HG02623 (cell line): ENCODE data around the gene PHKA1.
A peak's percentile ranks its signal among the peaks of the same experiment; 100 is the strongest.
"Not testable (repeated sequence)": the region's sequence is repeated elsewhere in the genome, so short reads cannot be mapped to it uniquely, and the experiment has no call there.

Experiments
- ATAC-seq: cut with Tn5 transposase; IDR thresholded peaks from one replicate; pipeline ENCODE4 v1.9.1; 2021; ENCODE audit warnings: moderate library complexity; ENCODE audit not compliant: unreplicated experiment

Gene PHKA1

DNA sequence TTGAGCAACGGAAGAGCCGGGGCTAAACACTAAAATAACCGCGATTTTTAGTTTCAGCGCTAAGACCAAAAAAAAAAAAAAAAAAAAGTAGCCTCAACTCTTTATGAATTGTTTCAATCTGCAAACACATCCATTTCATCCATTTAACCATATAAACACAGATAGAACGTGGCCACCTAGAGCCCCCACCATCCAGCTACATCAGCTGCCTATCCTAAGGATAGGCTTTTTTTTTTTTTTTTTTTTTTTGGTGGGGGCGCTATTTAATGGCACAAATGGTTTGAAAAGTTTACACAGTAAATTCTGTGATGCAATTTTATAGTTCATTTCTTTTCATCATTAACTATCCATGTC is 141.0 kb downstream of the PHKA1 start:
- peak; percentile 24 for ATAC-seq

GRCh38 chrX:72572248-72573157 is 141.6 kb downstream of the PHKA1 start, which contains the start of gene HDAC8:
Gene HDAC8 (minus strand): TSS chrX:72572843. CDS start chrX:72572761, 82 bp downstream.
- ATAC-seq = peak; percentile 94

GRCh38 chrX:72569786-72570185 is 144.3 kb downstream of the PHKA1 start:
- no peak for ATAC-seq

GRCh38 chrX:72568406-72569092 is 145.6 kb downstream of the PHKA1 start:
- no peak for ATAC-seq

DNA sequence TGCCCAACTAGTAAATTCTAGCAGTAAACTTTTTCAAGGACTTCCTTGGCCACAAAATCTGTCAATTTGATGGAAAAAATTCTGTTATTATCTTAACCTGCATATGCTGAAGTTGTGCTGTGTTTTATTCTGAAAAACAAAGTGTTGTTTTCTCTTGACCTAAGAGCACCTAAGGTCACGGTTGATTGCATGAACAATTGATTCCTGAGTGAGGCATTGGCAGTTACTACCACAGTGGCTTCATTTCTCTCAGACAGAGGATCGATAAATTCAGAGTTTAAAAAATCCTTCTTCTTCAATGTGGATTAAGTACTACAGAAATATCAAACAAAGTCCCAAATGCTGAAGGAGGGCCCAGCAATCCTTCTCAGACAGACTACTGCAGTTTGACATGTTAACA is 147.7 kb downstream of the PHKA1 start:
- ATAC-seq = no peak

GRCh38 chrX:72559655-72560054 is 154.5 kb downstream of the PHKA1 start:
- not testable (repeated sequence) for ATAC-seq

- ATAC-seq = no peak
These were observed 159.5 kb downstream of the PHKA1 start for GRCh38 chrX:72554448-72555140.

- not testable (repeated sequence) for ATAC-seq
These were observed 161.7 kb downstream of the PHKA1 start for GRCh38 chrX:72552443-72552842.

DNA sequence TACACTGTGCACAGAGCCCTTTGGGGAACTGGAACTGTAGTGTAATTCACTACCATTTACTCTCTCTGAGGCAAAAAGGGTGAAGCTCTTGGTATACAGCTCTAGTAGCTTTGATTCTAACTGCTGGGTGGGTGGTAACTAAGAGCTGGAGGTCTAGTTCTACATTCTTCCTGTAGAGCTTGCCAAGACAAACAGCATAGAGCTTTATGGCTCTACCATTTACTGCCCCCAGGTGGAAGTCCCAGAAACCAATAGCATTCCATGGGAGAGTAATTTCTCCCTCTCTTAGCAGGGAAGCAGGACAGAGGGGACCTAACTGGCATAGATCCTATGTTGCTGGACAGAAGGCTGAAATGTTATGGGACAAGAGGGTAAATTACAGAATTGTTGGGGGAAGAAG is 168.1 kb downstream of the PHKA1 start:
- ATAC-seq = no peak

- no peak for ATAC-seq
These were observed 173.8 kb downstream of the PHKA1 start for GRCh38 chrX:72540318-72540717.

DNA sequence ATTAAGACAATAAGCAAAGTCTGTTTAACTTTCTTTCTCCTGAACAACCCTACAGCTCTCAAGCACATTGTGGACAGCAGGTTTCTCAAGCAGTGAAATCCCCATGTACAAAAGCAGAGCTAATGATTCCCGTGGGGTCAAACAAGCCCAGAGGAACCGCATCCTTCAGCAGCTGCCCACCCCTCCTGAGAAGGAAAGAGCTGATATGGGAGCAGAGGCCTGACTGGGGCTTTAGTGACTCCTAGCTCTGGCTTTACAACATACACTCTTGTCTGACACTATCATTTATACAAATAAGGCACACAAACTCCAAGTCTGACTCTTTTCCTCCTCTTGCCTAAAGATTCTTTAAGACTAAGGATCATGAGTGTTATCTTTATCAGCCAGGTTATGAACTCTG is 174.3 kb downstream of the PHKA1 start:
- no peak for ATAC-seq

DNA sequence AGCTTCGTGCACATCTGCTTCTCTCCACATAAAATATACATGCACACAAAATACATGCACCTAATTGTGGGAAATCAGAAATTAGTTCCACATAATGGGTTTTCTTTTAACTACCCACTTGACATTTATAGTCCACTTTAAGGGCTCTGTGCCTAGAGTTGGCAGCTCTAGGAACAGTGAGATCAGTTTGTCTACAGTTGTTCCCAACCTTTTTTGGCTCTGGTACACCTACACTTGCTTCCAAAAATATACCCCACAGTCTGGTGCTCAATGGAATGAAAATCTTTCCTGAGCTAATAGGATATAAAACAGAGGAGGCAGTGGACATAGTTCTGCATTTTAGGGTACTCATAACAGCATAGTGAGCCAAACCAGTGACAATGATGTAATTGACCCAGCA is 177.6 kb downstream of the PHKA1 start:
- ATAC-seq = no peak

DNA sequence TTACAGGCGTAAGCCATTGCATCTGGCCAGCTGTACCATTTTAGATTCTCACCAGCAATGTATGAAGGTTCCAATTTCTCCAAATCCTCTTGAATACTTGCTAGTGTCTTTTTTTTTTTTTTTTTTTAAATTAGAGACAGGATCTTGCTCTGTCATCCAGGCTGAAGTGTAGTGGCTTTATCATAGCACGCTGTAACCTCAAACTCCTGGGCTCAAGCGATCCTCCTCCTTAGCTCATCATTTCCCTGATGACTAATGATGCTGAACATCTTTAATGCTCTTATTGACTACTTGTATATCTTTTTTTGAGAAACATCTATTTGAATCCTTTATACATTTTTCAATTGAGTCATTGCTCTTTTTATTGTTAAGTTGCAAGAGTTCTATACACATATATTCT is 181.7 kb downstream of the PHKA1 start:
- ATAC-seq = no peak
